ENCODE results near the gene GAS2.

GAS2 gene

DNA sequence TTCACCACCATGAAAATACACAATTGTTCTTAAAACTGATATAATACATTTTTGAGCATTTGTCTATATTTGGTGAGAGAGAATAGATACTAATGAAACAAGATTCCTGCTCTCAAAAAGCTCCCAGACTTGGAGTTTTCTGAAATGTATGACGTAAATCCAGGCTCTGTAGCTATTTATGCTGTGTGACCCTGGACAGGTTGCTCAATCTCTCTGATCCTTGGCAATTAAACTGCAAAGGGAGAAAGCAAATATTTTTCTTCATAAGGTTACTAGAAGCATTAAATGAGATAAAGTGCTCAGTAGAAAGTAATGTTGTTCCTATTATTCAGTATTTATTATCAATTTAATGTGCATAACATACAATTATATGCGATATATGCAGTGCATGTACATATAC is 120.6 kb downstream of the GAS2 start:
- no peak overlapping the region for H2AFZ ChIP-seq (ENCODE audit: low read length)
- H3K79me2 ChIP-seq (ENCODE audit: low read length): peaks cover 52% of the 10 kb centered on the region
- TF ChIP-seq, protein P1, sequence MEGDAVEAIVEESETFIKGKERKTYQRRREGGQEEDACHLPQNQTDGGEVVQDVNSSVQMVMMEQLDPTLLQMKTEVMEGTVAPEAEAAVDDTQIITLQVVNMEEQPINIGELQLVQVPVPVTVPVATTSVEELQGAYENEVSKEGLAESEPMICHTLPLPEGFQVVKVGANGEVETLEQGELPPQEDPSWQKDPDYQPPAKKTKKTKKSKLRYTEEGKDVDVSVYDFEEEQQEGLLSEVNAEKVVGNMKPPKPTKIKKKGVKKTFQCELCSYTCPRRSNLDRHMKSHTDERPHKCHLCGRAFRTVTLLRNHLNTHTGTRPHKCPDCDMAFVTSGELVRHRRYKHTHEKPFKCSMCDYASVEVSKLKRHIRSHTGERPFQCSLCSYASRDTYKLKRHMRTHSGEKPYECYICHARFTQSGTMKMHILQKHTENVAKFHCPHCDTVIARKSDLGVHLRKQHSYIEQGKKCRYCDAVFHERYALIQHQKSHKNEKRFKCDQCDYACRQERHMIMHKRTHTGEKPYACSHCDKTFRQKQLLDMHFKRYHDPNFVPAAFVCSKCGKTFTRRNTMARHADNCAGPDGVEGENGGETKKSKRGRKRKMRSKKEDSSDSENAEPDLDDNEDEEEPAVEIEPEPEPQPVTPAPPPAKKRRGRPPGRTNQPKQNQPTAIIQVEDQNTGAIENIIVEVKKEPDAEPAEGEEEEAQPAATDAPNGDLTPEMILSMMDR (IDR thresholded peaks at IDR 0.05; ENCODE audit: low read length): no peak
- no peak for TF ChIP-seq EZH2phosphoT487 (IDR thresholded peaks at IDR 0.05; ENCODE audit: low read length)
- no peak for TF ChIP-seq EZH2 (optimal IDR thresholded peaks at IDR 0.05; ENCODE audit: low read depth, low read length)
- H3K36me3 ChIP-seq (replicated peaks; ENCODE audit: insufficient read depth, low read length): no peaks in the 10 kb centered on the region
- DNase-seq: no peak
- peak overlapping the region; percentile 41; the same call in 1 of the 2 replicates for H3K9ac ChIP-seq (ENCODE audit: low read length)
- peak overlapping the region; percentile 37 for H3K4me3 ChIP-seq (ENCODE audit: low read length)
- peaks cover 32% of the 10 kb centered on the region for H3K4me1 ChIP-seq (ENCODE audit: low read length)
- no peaks in the 10 kb centered on the region for H3K9me2 ChIP-seq (replicated peaks; ENCODE audit: insufficient read depth, low read length)
- H4K20me1 ChIP-seq (ENCODE audit: insufficient read depth, low read length): no peaks in the 10 kb centered on the region
- H3K27me3 ChIP-seq (replicated peaks; ENCODE audit: insufficient read depth, low read length): no peaks in the 10 kb centered on the region
- no peaks in the 10 kb centered on the region for H3K9me3 ChIP-seq (replicated peaks; ENCODE audit: insufficient read depth, low read length)
- peaks cover 24% of the 10 kb centered on the region for H3F3A ChIP-seq (ENCODE audit: insufficient read depth, low read length)
- H3K4me2 ChIP-seq (ENCODE audit: low read depth, low read length): peak overlapping the region; percentile 85
- peak overlapping the region; percentile 66 for H3K27ac ChIP-seq (ENCODE audit: low read length)

DNA sequence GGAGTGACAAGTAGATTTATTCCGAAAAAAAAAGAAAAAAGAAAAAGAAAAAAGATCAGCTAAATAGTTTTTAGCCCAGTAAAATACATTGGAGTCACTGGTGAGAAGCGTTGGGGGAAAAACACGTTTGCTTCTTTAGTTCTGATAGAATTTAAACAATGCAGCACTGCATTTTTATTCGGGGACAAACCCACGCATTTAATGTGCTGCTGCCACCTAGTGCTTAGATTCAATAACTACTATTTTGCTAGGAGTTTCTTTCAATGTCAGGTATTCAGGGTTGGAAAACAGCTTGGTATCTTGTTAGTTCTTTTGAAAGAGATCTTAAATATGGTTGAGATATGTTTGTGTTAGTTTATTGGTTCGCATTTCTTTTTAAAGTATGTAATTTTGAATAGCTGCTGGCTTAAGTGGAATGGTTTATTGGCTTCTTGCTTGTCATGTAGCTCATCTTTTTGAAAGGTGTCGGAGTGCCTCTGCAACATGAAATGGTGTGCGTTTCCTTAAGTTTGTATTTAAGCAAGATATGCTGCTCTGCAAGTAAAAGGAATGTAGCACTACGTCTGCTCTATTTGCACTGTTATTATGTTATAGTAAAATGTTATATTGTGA is 121.2 kb downstream of the GAS2 start:
- peak; percentile 69 for DNase-seq
- Histone ChIP-seq H3K4me2 (ENCODE audit: low read depth, low read length) (peak overlapping the region; percentile 85), H4K20me1 (ENCODE audit: insufficient read depth, low read length) (no peaks in the 10 kb centered on the region), H3F3A (ENCODE audit: insufficient read depth, low read length) (peaks cover 24% of the 10 kb centered on the region), H3K9ac (ENCODE audit: low read length) (peak overlapping the region; percentile 41; the same call in 1 of the 2 replicates), H3K27ac (ENCODE audit: low read length) (peak overlapping the region; percentile 66; the same call in 1 of the 2 replicates), H3K9me3 (replicated peaks; ENCODE audit: insufficient read depth, low read length) (no peaks in the 10 kb centered on the region), H3K4me1 (ENCODE audit: low read length) (peaks cover 32% of the 10 kb centered on the region), H3K9me2 (replicated peaks; ENCODE audit: insufficient read depth, low read length) (no peaks in the 10 kb centered on the region), H3K36me3 (replicated peaks; ENCODE audit: insufficient read depth, low read length) (no peaks in the 10 kb centered on the region), H2AFZ (ENCODE audit: low read length) (no peak overlapping the region), H3K27me3 (replicated peaks; ENCODE audit: insufficient read depth, low read length) (no peaks in the 10 kb centered on the region), H3K79me2 (ENCODE audit: low read length) (peaks cover 48% of the 10 kb centered on the region), H3K4me3 (ENCODE audit: low read length) (peak overlapping the region; percentile 37)
- TF ChIP-seq, protein P1 (IDR thresholded peaks at IDR 0.05; ENCODE audit: low read length): peak; percentile 78
- TF ChIP-seq EZH2phosphoT487 (IDR thresholded peaks at IDR 0.05; ENCODE audit: low read length) (no peak), EZH2 (optimal IDR thresholded peaks at IDR 0.05; ENCODE audit: low read depth, low read length) (no peak)

DNA sequence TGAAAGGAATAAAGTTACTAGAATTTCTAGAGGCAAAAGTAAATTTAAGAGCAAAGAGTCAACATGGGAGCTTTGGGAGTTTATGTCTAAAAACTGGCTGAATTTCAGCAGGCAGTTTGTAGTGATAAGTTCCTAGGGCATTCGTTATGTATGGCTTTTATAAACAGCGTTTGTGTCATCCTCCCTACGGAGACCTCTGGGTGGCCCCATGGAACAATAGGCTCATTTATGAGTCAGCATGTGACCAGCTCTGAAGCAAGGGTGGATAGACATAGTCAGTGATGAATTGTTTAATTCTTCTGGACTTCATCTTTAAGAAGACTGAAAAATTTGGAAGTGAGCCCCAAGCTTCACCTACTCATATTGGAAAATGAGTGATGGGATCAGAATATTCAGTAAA is 126.1 kb downstream of the GAS2 start:
- Histone ChIP-seq H4K20me1 (ENCODE audit: insufficient read depth, low read length) (no peaks in the 10 kb centered on the region), H3F3A (ENCODE audit: insufficient read depth, low read length) (no peaks in the 10 kb centered on the region), H3K27me3 (replicated peaks; ENCODE audit: insufficient read depth, low read length) (no peaks in the 10 kb centered on the region), H3K36me3 (replicated peaks; ENCODE audit: insufficient read depth, low read length) (no peaks in the 10 kb centered on the region), H3K9me3 (replicated peaks; ENCODE audit: insufficient read depth, low read length) (no peaks in the 10 kb centered on the region), H3K4me1 (ENCODE audit: low read length) (no peaks in the 10 kb centered on the region), H3K9me2 (replicated peaks; ENCODE audit: insufficient read depth, low read length) (no peaks in the 10 kb centered on the region), H3K27ac (ENCODE audit: low read length) (no peak overlapping the region), H3K79me2 (ENCODE audit: low read length) (peaks cover 17% of the 10 kb centered on the region), H3K4me2 (ENCODE audit: low read depth, low read length) (no peak overlapping the region), H2AFZ (ENCODE audit: low read length) (no peak overlapping the region), H3K4me3 (ENCODE audit: low read length) (no peak overlapping the region), H3K9ac (ENCODE audit: low read length) (no peak overlapping the region)
- DNase-seq: no peak
- TF ChIP-seq, protein P1 (IDR thresholded peaks at IDR 0.05; ENCODE audit: low read length): no peak
- no peak for TF ChIP-seq EZH2 (optimal IDR thresholded peaks at IDR 0.05; ENCODE audit: low read depth, low read length)
- TF ChIP-seq EZH2phosphoT487 (IDR thresholded peaks at IDR 0.05; ENCODE audit: low read length): no peak
